H1 (cell line): Measurements from ENCODE around the gene TUG1.

Source experiments
- CEBPB ChIP-seq: IDR thresholded peaks from 2 replicates; pipeline ENCODE4 v1.6.1; 2012; ENCODE audit warnings: low read depth, low read length
- CTCF ChIP-seq, 3 experiments: IDR thresholded peaks; 1 replicate in 2 of 3; 2 replicates in 1 of 3; pipeline versions ENCODE4 v1.5.1 to v1.6.1; 2011; ENCODE audit warnings: low read length in 3 of 3, mild to moderate bottlenecking in 3 of 3, inconsistent platforms in 2 of 3, low read depth in 1 of 3, moderate library complexity in 1 of 3; ENCODE audit not compliant: insufficient read depth in 1 of 3; ENCODE audit errors: control extremely low read depth in 1 of 3
- EZH2 ChIP-seq: fragments of 200-600 bp; sonication (generic); IDR thresholded peaks from 2 replicates; pipeline ENCODE4 v1.7.1; 2012; ENCODE audit warnings: low read depth, mild to moderate bottlenecking, moderate library complexity, low read length, inconsistent platforms; ENCODE audit not compliant: severe bottlenecking
- POLR2AphosphoS5 ChIP-seq: IDR thresholded peaks from 2 replicates; pipeline ENCODE4 v1.6.1; 2011; ENCODE audit warnings: low read depth, low read length
- RNF2 ChIP-seq: fragments of 200-900, 300-1000 bp; sonication (generic); IDR thresholded peaks from 2 replicates; pipeline ENCODE4 v1.7.1; 2016; ENCODE audit warnings: borderline replicate concordance, low read depth, mild to moderate bottlenecking, antibody characterized with exemption, low read length; ENCODE audit not compliant: poor library complexity, severe bottlenecking; ENCODE audit errors: missing control alignments
- RXRA ChIP-seq: IDR thresholded peaks from 2 replicates; pipeline ENCODE4 v1.6.1; 2011; ENCODE audit warnings: low read depth, mild to moderate bottlenecking, low read length, moderate library complexity; ENCODE audit not compliant: insufficient read depth
- SIN3A ChIP-seq, 2 experiments: IDR thresholded peaks in 1 of 2; conservative IDR thresholded peaks in 1 of 2; 2 replicates each; pipeline ENCODE4 v1.6.1; 2011 to 2012; ENCODE audit warnings: low read length in 2 of 2, improper control_type of control experiment in 1 of 2, low read depth in 1 of 2, mild to moderate bottlenecking in 1 of 2
- SIX5 ChIP-seq: IDR thresholded peaks from 2 replicates; pipeline ENCODE4 v1.6.1; 2011; ENCODE audit warnings: mild to moderate bottlenecking, low read depth, low read length
- ZNF274 ChIP-seq: IDR thresholded peaks from 2 replicates; pipeline ENCODE4 v1.7.0; 2012; ENCODE audit warnings: low read length, borderline replicate concordance; ENCODE audit errors: extremely low read depth

GRCh38 chr22:30964858-30965257 is 4.2 kb upstream of the TUG1 start:
- TF ChIP-seq CTCF (IDR thresholded peaks at IDR 0.05; ENCODE audit: control extremely low read depth in 1 of 3, insufficient read depth in 1 of 3, low read depth in 1 of 3, low read length in 3 of 3) (no peak), RXRA (no peak), SIX5 (no peak), CEBPB (no peak), EZH2 (no peak), SIN3A (conservative IDR thresholded peaks at IDR 0.05 in 1 of 2, IDR thresholded peaks at IDR 0.05 in 1 of 2; ENCODE audit: low read depth in 1 of 2, low read length in 2 of 2) (no peak), ZNF274 (no peak), RNF2 (no peak), POLR2AphosphoS5 (no peak)
